Heart left ventricle (tissue), 16 donors: ENCODE measurements around the gene SEPTIN11. TPM values are rescaled to one million over a fixed set of nuclear protein-coding genes. Genes with fewer than 3 reads are reported as not detected.

ENCODE experiments used
- ATAC-seq, 4 donors: fragments of 200-7000 bp; cut with Tn5 transposase; one replicate each; pipeline ENCODE4 v1.9.1; 2020 to 2022; ENCODE audit warnings: moderate library complexity in 4 of 4, mild to moderate bottlenecking in 3 of 4, moderate number of reproducible peaks in 1 of 4
- DNase-seq, 5 donors: peaks; one replicate each; pipeline ENCODE4 v3.0.0-alpha.2; 2020
- H3K27ac ChIP-seq, 12 donors: fragments of 200-600 bp; sonication (generic) in 4 of 12; one replicate each; pipeline versions ENCODE4 v1.5.0 to v1.8.0; 2016 to 2022; ENCODE audit warnings: mild to moderate bottlenecking in 2 of 12
- H3K27me3 ChIP-seq, 9 donors: fragments of 200-600 bp; sonication (generic) in 2 of 9; one replicate each; pipeline versions ENCODE4 v1.5.1 to v1.8.0; 2016 to 2022; ENCODE audit warnings: mild to moderate bottlenecking in 3 of 9
- H3K36me3 ChIP-seq, 9 donors: fragments of 200-600 bp; sonication (generic) in 2 of 9; one replicate each; pipeline versions ENCODE4 v1.5.0 to v1.8.0; 2018 to 2022; ENCODE audit warnings: mild to moderate bottlenecking in 2 of 9
- H3K4me1 ChIP-seq, 12 donors: fragments of 200-600 bp; sonication (generic) in 4 of 12; one replicate each; pipeline versions ENCODE4 v1.5.0 to v1.8.0; 2016 to 2022; ENCODE audit warnings: mild to moderate bottlenecking in 3 of 12
- H3K4me3 ChIP-seq, 12 donors: fragments of 200-600 bp; sonication (generic) in 4 of 12; one replicate each; pipeline versions ENCODE4 v1.5.0 to v1.8.0; 2017 to 2022; ENCODE audit warnings: mild to moderate bottlenecking in 9 of 12, moderate library complexity in 4 of 12
- H3K9me3 ChIP-seq, 12 donors: fragments of 200-600 bp; sonication (generic) in 4 of 12; one replicate each; pipeline versions ENCODE4 v1.5.0 to v1.8.0; 2016 to 2022; ENCODE audit warnings: mild to moderate bottlenecking in 1 of 12
- POLR2A ChIP-seq, 2 donors: fragments of 450-650 bp; IDR thresholded peaks; one replicate each; pipeline ENCODE4 v1.6.1; 2017; ENCODE audit warnings: antibody characterized with exemption in 2 of 2, mild to moderate bottlenecking in 2 of 2, moderate library complexity in 2 of 2
- WGBS, 4 donors: extraction: QIAGEN DNeasy Blood & Tissue Kit in 2 of 4; methylation state at CpG; one replicate each; pipeline versions ENCODE4 v1.1.5 to v1.1.7; 2013 to 2018; 5-methylcytosine and 5-hydroxymethylcytosine counted together
- intact Hi-C, 10 donors: fragments of 100-400 bp; cut with DNase I; formaldehyde crosslinking; loops; one replicate each; pipeline versions ENCODE4 v1.11.1 to v1.14.2; 2022
- polyA plus RNA-seq, 2 donors: library from polyadenylated mRNA; stranded (reverse); fragments of 200-250 nt; gene quantifications; one replicate each; pipeline ENCODE4 v1.2.3, GENCODE V29; 2013
- total RNA-seq, 9 donors: library from RNA; depleted of rRNA in 2 of 9; stranded (reverse); fragments of >200 nt in 2 of 9; fragmentation: NEBNext Ultra II Directional in 3 of 9; extraction: Animal tissue kit (Norgen Biotek cat#: 25700) in 3 of 9; gene quantifications; one replicate each; pipeline versions ENCODE4 v1.1.0 to v1.2.4, GENCODE V29; 2016 to 2023
- TF ChIP-seq, protein P1 (sequence below), 12 donors: fragments of 200-600 bp; sonication (generic) in 4 of 12; IDR thresholded peaks; one replicate each; pipeline versions ENCODE4 v1.5.0 to v1.8.0; 2018 to 2022; ENCODE audit warnings: antibody characterized with exemption in 12 of 12, mild to moderate bottlenecking in 5 of 12
- donor health status: ischemic (EF 13 %, LVEDD 7.1; RV severe dilation, severe dysfunction).
- donor health status: healthy with polysubstance abuse.
- donor health status: DM: no; HTN: yes; CAD: no.
- donor health status: DM: no; HTN: no; CAD: no.
- donor health status: ischemic (EF 25% LVEDD 6.9; RV normal size, moderate dysfunction).
- donor health status: ischemic (EF 25% LVEDD 5.7; RV mildly dilated, moderate dysfunction).
- donor health status: healthy.
- donor health status: DM: yes; HTN: yes; CAD: no.
- donor health status: ischemic (EF 35%, LVEDD 5.7; RV mildly dilated, moderate dysfunction).
- donor health status: nonischemic (EF 11% LVEDD 7.7; RV severe dilation, severe dysfunction).
- donor health status: DM: yes; HTN: yes; CAD: no.
- donor health status: PGD.
- donor health status: ischemic (EF 29% LVEDD 5.4; RV normal size, mild dysfunction).
- donor health status: nonischemic (EF 23%, LVEDD 6.1; RV moderate dilation, normal function).

SEPTIN11 gene
- total and polyA plus RNA-seq, 11 donors = 9.9 to 58.9 (median 31.9) TPM

DNA sequence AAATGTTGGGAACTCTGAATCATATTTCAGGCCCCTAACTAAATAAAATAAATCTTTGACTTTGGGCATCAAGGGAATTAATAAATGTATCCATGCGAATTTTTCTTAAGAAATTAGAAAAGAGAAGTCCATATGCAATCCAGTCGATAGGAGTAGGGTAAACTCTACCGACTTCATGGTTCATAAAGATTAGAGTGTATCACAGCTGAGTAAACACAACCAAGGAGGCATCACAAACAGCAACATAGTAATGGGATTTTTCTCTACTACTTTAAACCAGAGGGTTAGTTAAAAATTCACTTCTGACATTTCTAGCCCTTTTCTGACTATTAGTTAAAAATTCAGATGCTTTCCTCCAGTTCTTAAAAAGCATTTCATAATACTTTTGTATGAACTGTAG, 19.9 kb downstream of the SEPTIN11 start:
- Histone ChIP-seq H3K4me1 (peaks cover 0 to 26% (median 3%) of the 10 kb centered on the region in 12 donors), H3K4me3 (no peak overlapping the region), H3K27ac (peak overlapping the region in 2 of 12 donors; percentile 4 to 17), H3K36me3 (peaks cover 0 to 4% (median 0%) of the 10 kb centered on the region in 9 donors), H3K27me3 (no peaks in the 10 kb centered on the region), H3K9me3 (no peaks in the 10 kb centered on the region)
- TF ChIP-seq POLR2A (IDR thresholded peaks at IDR 0.05) = no peak
- TF ChIP-seq, protein P1, sequence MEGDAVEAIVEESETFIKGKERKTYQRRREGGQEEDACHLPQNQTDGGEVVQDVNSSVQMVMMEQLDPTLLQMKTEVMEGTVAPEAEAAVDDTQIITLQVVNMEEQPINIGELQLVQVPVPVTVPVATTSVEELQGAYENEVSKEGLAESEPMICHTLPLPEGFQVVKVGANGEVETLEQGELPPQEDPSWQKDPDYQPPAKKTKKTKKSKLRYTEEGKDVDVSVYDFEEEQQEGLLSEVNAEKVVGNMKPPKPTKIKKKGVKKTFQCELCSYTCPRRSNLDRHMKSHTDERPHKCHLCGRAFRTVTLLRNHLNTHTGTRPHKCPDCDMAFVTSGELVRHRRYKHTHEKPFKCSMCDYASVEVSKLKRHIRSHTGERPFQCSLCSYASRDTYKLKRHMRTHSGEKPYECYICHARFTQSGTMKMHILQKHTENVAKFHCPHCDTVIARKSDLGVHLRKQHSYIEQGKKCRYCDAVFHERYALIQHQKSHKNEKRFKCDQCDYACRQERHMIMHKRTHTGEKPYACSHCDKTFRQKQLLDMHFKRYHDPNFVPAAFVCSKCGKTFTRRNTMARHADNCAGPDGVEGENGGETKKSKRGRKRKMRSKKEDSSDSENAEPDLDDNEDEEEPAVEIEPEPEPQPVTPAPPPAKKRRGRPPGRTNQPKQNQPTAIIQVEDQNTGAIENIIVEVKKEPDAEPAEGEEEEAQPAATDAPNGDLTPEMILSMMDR (IDR thresholded peaks at IDR 0.05) = no peak
- DNase-seq (no peak), ATAC-seq (no peak)
- intact Hi-C loops = no loop called here
- 75 to 83% (median 77%) methylated on average over 3 of the region's 3 CpGs for WGBS, 4 donors

DNA sequence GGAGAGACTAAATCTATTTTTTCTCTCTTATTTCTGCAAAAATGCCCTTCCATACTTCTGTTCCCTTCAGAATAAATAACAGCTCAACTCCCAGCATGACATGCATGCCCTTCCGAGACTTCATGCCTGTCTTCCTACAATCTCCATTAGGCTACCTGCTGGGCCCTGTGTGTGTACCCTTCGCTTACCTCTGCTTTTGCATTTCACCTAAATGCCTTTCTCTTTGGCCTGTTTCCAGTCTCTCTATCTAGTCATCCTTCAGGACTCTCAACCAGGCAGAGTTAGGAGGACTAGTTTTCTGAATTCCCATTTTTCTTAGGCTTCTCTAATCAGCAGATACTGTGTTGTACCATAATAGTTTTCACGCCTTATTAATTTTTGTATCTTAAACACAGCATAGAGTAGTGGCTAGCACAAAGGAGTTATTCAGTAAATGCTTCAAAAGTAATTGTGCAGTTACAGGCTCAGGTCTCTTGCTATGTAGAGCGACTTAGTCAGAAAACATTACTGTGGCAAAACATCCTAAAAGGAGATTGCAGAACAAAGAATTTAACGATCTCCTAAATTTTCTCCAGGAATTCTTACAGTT, 20.5 kb downstream of the SEPTIN11 start:
- Histone ChIP-seq H3K4me3 (no peak overlapping the region), H3K36me3 (peaks cover 0 to 4% (median 0%) of the 10 kb centered on the region in 9 donors), H3K27ac (no peak overlapping the region), H3K27me3 (no peaks in the 10 kb centered on the region), H3K4me1 (peaks cover 0 to 26% (median 4%) of the 10 kb centered on the region in 12 donors), H3K9me3 (no peaks in the 10 kb centered on the region)
- no peak for DNase-seq
- intact Hi-C loops = no loop called here
- ATAC-seq = no peak
- WGBS, 4 donors = 90% methylated on average over 5 of the region's 5 CpGs
- TF ChIP-seq POLR2A (IDR thresholded peaks at IDR 0.05) = no peak
- TF ChIP-seq, protein P1 (IDR thresholded peaks at IDR 0.05) = no peak

DNA sequence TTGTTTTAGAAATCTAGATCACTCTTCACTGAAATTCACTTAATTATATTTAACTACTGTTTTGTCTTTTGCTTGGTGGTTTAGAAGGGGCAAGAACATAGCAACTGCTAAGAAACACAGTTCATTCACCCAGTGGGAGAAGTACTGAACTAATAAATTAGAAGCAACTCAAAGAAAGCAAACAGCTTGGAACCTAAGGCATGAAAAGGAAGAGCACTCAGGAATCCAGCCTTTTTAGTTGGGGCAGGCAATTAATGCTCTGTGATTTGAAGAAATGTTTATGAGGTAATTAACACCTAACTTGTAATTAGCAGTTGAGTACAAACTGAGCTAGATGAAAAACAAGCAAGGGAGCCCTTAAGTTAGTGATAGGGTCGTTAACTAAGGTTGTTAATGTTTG, 22.8 kb downstream of the SEPTIN11 start:
- Histone ChIP-seq H3K36me3 (peaks cover 0 to 4% (median 0%) of the 10 kb centered on the region in 9 donors), H3K4me1 (peaks cover 0 to 30% (median 4%) of the 10 kb centered on the region in 12 donors), H3K9me3 (no peaks in the 10 kb centered on the region), H3K27ac (no peak overlapping the region), H3K4me3 (no peak overlapping the region), H3K27me3 (no peaks in the 10 kb centered on the region)
- ATAC-seq = no peak
- intact Hi-C loops = no loop called here
- TF ChIP-seq POLR2A (IDR thresholded peaks at IDR 0.05) = no peak
- TF ChIP-seq, protein P1 (IDR thresholded peaks at IDR 0.05) = no peak
- no peak for DNase-seq
- 83 to 93% (median 89%) methylated on average over 1 of the region's 1 CpG for WGBS, 4 donors

DNA sequence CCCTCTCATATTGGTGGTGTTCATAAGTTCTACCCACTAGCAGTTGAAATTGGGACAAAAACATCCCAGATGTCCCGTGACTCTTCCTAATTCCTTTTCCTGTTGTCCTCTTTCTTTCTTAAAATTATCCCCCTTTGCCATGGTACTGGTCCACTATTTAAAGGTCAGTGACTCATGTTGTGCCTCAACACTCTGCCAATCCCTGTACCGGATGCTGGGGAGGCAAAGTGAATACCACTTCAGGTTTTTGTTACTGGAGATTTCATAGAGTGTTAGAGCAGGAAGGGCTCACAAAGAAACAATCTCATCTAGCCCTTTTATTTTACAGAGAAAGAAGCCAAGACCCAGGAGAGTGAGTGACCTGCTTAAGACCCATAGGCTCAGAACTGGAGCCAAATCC, 24.6 kb downstream of the SEPTIN11 start:
- intact Hi-C loops = no loop called here
- no peak overlapping the region for H3K4me3 ChIP-seq
- ATAC-seq = peak in 2 of 4 donors; percentile 18 to 73
- H3K36me3 ChIP-seq = peaks cover 0 to 4% (median 0%) of the 10 kb centered on the region in 9 donors
- H3K27ac ChIP-seq = no peak overlapping the region
- TF ChIP-seq, protein P1 (IDR thresholded peaks at IDR 0.05) = no peak
- TF ChIP-seq POLR2A (IDR thresholded peaks at IDR 0.05) = no peak
- H3K27me3 ChIP-seq = no peaks in the 10 kb centered on the region
- no peak for DNase-seq
- 73 to 83% (median 77%) methylated on average over 2 of the region's 2 CpGs for WGBS, 4 donors
- peaks cover 0 to 39% (median 6%) of the 10 kb centered on the region in 12 donors for H3K4me1 ChIP-seq
- no peaks in the 10 kb centered on the region for H3K9me3 ChIP-seq
